ENCODE data around the gene CRB3.
"Not testable (repeated sequence)": the region's sequence is repeated elsewhere in the genome, so short reads cannot be mapped to it uniquely, and the experiment has no call there.

CRB3 gene

DNA sequence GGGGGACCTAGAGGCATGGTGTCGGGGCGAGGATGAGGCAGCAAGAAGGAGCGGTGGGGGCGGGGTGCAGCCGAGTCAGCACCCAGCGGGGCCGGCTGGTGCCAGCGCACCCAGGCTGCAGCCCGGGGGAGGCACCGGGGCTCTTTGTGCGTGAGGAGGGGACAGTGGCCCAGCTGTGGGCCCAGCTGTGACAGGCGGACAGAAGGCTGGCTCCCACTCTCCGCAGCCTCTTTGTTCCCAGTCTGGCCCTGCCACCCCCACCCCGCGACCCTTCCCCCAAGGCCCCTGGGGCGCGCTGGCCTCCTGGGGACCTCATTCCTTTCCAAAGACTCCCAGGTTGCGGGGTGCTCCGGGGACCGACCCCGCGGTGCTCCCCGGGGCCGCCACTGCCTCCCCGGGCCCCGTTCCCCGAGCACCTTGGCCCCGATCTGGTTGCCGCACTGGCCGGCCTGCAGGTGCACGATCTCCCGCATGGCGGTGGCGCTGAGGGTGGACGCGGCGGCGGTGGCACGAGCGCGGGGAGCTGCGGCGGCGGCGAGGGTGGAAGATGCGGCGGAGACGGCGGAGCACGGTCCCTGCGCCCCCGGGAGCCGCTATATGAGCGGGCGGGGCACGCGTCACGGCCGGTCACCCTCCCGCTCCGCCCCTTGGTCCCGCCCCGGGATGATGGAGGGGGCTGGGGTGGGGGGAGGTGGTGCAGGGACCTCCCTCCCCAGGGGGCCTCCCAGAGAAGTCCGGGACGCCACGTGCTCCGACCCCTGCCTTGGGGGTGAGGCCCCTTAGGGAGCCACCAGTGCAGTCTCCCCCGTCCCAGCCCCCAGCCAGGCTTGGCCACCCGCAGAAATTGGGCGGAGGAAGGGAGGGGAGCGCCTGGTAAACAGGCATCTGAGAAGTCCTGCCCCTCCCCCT, 37.9 kb downstream of the CRB3 start, which contains the start of gene TUBB4A:
Gene TUBB4A, minus strand, starts transcription at position 570 of the 909 bp plus-strand sequence. Its CDS starts 97 bp downstream, at position 473.
- no peak for TF ChIP-seq EZH2phosphoT487 (conservative IDR thresholded peaks at IDR 0.05; ENCODE audit: low read length)
- no peak for TF ChIP-seq CTCF (IDR thresholded peaks at IDR 0.05; ENCODE audit: insufficient read depth, low read length, poor library complexity, severe bottlenecking)
- Histone ChIP-seq H2AFZ (ENCODE audit: low read depth, low read length, severe bottlenecking) (peak within 1 kb of the TSS; percentile 25), H3K27ac (ENCODE audit: low read depth, low read length) (no peak within 1 kb of the TSS), H3K27me3 (ENCODE audit: low read length) (no peaks in the 10 kb centered on the region), H3K9me3 (ENCODE audit: insufficient read depth, low read length) (no peaks in the 10 kb centered on the region), H3K9me2 (replicated peaks; ENCODE audit: insufficient read depth, low read length) (no peaks in the 10 kb centered on the region), H3K4me3 (ENCODE audit: insufficient read depth, low read length, poor library complexity, severe bottlenecking) (peak within 1 kb of the TSS; percentile 42), H3K36me3 (ENCODE audit: low read length) (no peaks in the 10 kb centered on the region), H4K20me1 (ENCODE audit: low read depth, low read length) (no peaks in the 10 kb centered on the region), H3K4me2 (ENCODE audit: low read depth, low read length, poor library complexity, severe bottlenecking) (peak within 1 kb of the TSS; percentile 58), H3K79me2 (ENCODE audit: insufficient read depth, low read length) (no peaks in the 10 kb centered on the region), H3F3A (ENCODE audit: insufficient read depth) (no peaks in the 10 kb centered on the region), H3K9ac (ENCODE audit: low read length) (peak within 1 kb of the TSS; percentile 34; the same call in 1 of the 2 replicates)

DNA sequence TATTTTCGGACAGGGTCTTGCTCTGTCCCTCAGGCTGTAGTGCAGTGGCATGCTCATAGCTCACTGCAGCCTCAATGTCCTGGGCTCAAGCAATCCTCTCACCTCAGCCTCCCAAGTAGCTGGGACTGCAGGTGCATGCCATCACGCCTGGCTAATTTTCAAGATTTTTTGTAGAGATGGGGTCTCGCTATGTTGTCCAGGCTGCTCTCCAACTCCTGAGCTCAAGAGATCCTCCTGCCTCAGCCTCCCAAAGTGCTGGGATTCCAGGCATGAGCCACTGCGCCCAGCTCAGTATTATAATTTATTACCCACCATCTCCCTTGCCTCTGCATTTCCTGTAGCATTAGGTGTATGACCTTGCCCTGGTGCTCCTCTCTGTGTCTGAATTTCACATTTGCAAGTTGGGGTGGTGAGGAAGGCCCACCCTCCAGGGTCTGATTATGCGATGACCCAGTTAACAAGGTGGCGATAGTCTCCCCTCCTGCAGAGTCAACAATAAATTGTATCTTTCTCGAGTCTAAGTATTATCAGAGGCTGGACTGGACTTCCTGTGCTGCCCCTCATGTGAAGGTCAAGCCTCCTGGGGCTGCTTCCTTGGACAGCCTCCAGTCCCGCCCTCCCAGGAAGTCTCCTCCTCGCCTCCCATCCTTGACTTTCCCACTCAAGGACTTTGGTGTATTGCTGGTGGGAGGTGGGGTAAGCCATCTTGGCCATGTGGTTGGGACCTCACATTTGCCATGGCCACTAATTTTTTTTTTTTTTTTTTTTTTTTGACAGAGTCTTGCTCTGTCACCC, 39.5 kb downstream of the CRB3 start:
- H2AFZ ChIP-seq (ENCODE audit: low read depth, low read length, severe bottlenecking) = no peak overlapping the region
- no peaks in the 10 kb centered on the region for H3K36me3 ChIP-seq (ENCODE audit: low read length)
- no peaks in the 10 kb centered on the region for H3K27me3 ChIP-seq (ENCODE audit: low read length)
- no peak overlapping the region for H3K4me2 ChIP-seq (ENCODE audit: low read depth, low read length, poor library complexity, severe bottlenecking)
- no peak for TF ChIP-seq EZH2phosphoT487 (conservative IDR thresholded peaks at IDR 0.05; ENCODE audit: low read length)
- TF ChIP-seq CTCF (IDR thresholded peaks at IDR 0.05; ENCODE audit: insufficient read depth, low read length, poor library complexity, severe bottlenecking) = no peak
- no peak overlapping the region for H3K9ac ChIP-seq (ENCODE audit: low read length)
- no peaks in the 10 kb centered on the region for H4K20me1 ChIP-seq (ENCODE audit: low read depth, low read length)
- no peak overlapping the region for H3K4me3 ChIP-seq (ENCODE audit: insufficient read depth, low read length, poor library complexity, severe bottlenecking)
- H3F3A ChIP-seq (ENCODE audit: insufficient read depth) = no peaks in the 10 kb centered on the region
- H3K9me3 ChIP-seq (ENCODE audit: insufficient read depth, low read length) = no peaks in the 10 kb centered on the region
- no peak overlapping the region for H3K27ac ChIP-seq (ENCODE audit: low read depth, low read length)
- H3K79me2 ChIP-seq (ENCODE audit: insufficient read depth, low read length) = no peaks in the 10 kb centered on the region
- H3K9me2 ChIP-seq (replicated peaks; ENCODE audit: insufficient read depth, low read length) = no peaks in the 10 kb centered on the region

DNA sequence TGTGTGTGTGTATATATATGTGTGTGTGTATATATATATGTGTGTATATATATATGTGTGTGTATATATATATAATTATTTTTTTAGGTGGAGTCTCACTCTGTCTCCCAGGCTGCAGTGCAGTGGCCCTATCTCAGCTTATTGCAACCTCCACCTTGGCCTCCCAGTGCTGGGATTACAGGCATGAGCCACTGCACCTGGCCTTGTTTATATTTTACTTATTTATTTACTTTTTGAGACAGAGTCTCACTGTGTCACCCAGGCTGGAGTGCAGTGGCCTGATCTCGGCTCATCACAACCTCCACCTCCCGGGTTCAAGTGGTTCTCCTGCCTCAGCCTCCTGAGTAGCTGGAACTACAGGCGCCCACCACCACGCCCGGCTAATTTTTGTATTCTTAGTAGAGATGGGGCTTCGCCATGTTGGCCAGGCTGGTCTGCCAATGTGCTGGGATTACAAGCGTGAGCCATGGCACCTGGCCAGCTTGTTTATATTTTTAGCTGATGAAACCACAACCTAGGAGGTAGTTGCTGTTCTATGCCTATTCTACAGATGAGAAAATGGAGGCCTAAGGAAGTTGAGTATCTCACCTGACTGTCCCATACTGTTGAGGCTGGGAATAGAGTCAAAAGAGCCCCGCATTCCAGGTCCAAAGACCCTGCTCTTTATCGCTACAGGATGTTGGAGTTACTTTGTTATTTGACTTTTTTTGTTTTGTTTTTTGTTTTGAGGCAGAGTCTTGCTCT, 44.1 kb downstream of the CRB3 start:
- H3K9me2 ChIP-seq (replicated peaks; ENCODE audit: insufficient read depth, low read length); H2AFZ ChIP-seq (ENCODE audit: low read depth, low read length, severe bottlenecking); H3K27me3 ChIP-seq (ENCODE audit: low read length); H3K79me2 ChIP-seq (ENCODE audit: insufficient read depth, low read length); H3K9ac ChIP-seq (ENCODE audit: low read length); H3K9me3 ChIP-seq (ENCODE audit: insufficient read depth, low read length); H4K20me1 ChIP-seq (ENCODE audit: low read depth, low read length); H3K4me3 ChIP-seq (ENCODE audit: insufficient read depth, low read length, poor library complexity, severe bottlenecking); H3K4me2 ChIP-seq (ENCODE audit: low read depth, low read length, poor library complexity, severe bottlenecking); H3K36me3 ChIP-seq (ENCODE audit: low read length); H3K27ac ChIP-seq (ENCODE audit: low read depth, low read length); H3F3A ChIP-seq (ENCODE audit: insufficient read depth): not testable (repeated sequence)
